Keratinocyte (primary cell): ENCODE results near the gene KXD1. TPM values are rescaled to one million over a fixed set of nuclear protein-coding genes. Genes with fewer than 3 reads are reported as not detected.

ENCODE experiments used
- DNase-seq: peaks from one replicate; pipeline ENCODE4 v3.0.0-alpha.2; 2011; ENCODE audit warnings: low read depth, missing footprints, low spot score
- FAIRE-seq: peaks from 2 replicates; lab custom pipeline; 2011; peaks lifted over from hg19 to GRCh38; lab: Jason Lieb, UNC
- H2AFZ ChIP-seq: 2 replicates; pipeline ENCODE4 v1.6.0; 2012; ENCODE audit warnings: low read length, control low read depth, inconsistent platforms; ENCODE audit not compliant: control insufficient read depth
- H3K27ac ChIP-seq: 2 replicates; pipeline ENCODE4 v1.5.1; 2011; ENCODE audit warnings: low read length; ENCODE audit not compliant: control insufficient read depth, insufficient read depth
- H3K27me3 ChIP-seq: 3 replicates; pipeline ENCODE4 v1.6.0; 2011; ENCODE audit warnings: low read length; ENCODE audit not compliant: control insufficient read depth, insufficient read depth; ENCODE audit errors: extremely low read depth
- H3K36me3 ChIP-seq, 2 experiments: 2 replicates in 1 of 2; 3 replicates in 1 of 2; pipeline ENCODE4 v1.5.1; 2011; ENCODE audit warnings: low read length in 2 of 2, mild to moderate bottlenecking in 1 of 2; ENCODE audit not compliant: control insufficient read depth in 2 of 2, insufficient read depth in 2 of 2; ENCODE audit errors: extremely low read depth in 1 of 2
- H3K4me1 ChIP-seq: 3 replicates; pipeline ENCODE4 v1.5.1; 2011; ENCODE audit warnings: low read length; ENCODE audit not compliant: control insufficient read depth, insufficient read depth; ENCODE audit errors: extremely low read depth
- H3K4me2 ChIP-seq: 3 replicates; pipeline ENCODE4 v1.6.0; 2011; ENCODE audit warnings: low read depth, low read length; ENCODE audit not compliant: control insufficient read depth, insufficient read depth; ENCODE audit errors: extremely low read depth
- H3K4me3 ChIP-seq, 3 experiments: fragments of 200-600 bp in 1 of 3; sonication (generic) in 1 of 3; 2 replicates in 2 of 3; 3 replicates in 1 of 3; pipeline ENCODE4 v1.5.1; 2011 to 2016; ENCODE audit warnings: low read length in 3 of 3, mild to moderate bottlenecking in 3 of 3, control low read depth in 2 of 3, inconsistent platforms in 1 of 3, low read depth in 1 of 3, mixed read lengths in 1 of 3, mixed run types in 1 of 3, moderate library complexity in 1 of 3; ENCODE audit not compliant: control insufficient read depth in 2 of 3, insufficient read depth in 2 of 3; ENCODE audit errors: extremely low read depth in 1 of 3
- H3K79me2 ChIP-seq: 2 replicates; pipeline ENCODE4 v1.6.0; 2012; ENCODE audit warnings: low read length; ENCODE audit not compliant: control insufficient read depth, insufficient read depth
- H3K9ac ChIP-seq: 3 replicates; pipeline ENCODE4 v1.6.0; 2011; ENCODE audit warnings: low read length; ENCODE audit not compliant: control insufficient read depth, insufficient read depth; ENCODE audit errors: extremely low read depth
- H3K9me1 ChIP-seq: 3 replicates; pipeline ENCODE4 v1.6.0; 2011; ENCODE audit warnings: low read length; ENCODE audit not compliant: control insufficient read depth, insufficient read depth; ENCODE audit errors: extremely low read depth
- H3K9me3 ChIP-seq: 2 replicates; pipeline ENCODE4 v1.5.1; 2012; ENCODE audit warnings: low read depth, low read length; ENCODE audit not compliant: control insufficient read depth
- H4K20me1 ChIP-seq: 3 replicates; pipeline ENCODE4 v1.6.0; 2011; ENCODE audit warnings: low read length; ENCODE audit not compliant: control insufficient read depth, insufficient read depth; ENCODE audit errors: extremely low read depth
- EZH2 ChIP-seq: IDR thresholded peaks from one replicate; pipeline ENCODE4 v1.6.1; 2012; ENCODE audit warnings: inconsistent platforms, mild to moderate bottlenecking, low read length, moderate library complexity
- dilution Hi-C: fragments of 300-500 bp; cut with MboI; formaldehyde crosslinking; loops from one replicate; pipeline ENCODE4 v1.7.0; 2020; ENCODE audit warnings: low sequenced_read_pairs; ENCODE audit not compliant: extremely low pct_ligation_motif_present
- polyA plus RNA-seq, 5 experiments: library from polyadenylated mRNA; depleted of rRNA in 3 of 5; stranded (reverse) in 3 of 5; stranded (forward) in 1 of 5; unstranded in 1 of 5; fragments of >200 nt; gene quantifications; 1 replicate in 1 of 5; 2 replicates in 3 of 5; 3 replicates in 1 of 5; pipeline versions ENCODE4 v1.2.1 to v1.2.3, GENCODE V29; 2011 to 2012; ENCODE audit warnings: missing spikeins in 2 of 5, low read depth in 1 of 5, low replicate concordance in 1 of 5
- TF ChIP-seq, protein P1 (sequence below), 3 experiments: IDR thresholded peaks in 1 of 3; conservative IDR thresholded peaks in 1 of 3; optimal IDR thresholded peaks in 1 of 3; 2 replicates in 2 of 3; 3 replicates in 1 of 3; pipeline versions ENCODE3 to v1.5.1; 2011; ENCODE audit warnings: low read length in 3 of 3, mild to moderate bottlenecking in 3 of 3, moderate library complexity in 2 of 3, control low read depth in 1 of 3, inconsistent platforms in 1 of 3; ENCODE audit not compliant: insufficient read depth in 2 of 3; ENCODE audit errors: extremely low read depth in 1 of 3

The KXD1 gene
- polyA plus RNA-seq, 1 donor (not counting 4 experiments of a cell fraction or from before 2014, with no cell fraction given): 94.6 TPM

GRCh38 chr19:18596752-18597157 is 39.1 kb downstream of the KXD1 start:
- DNase-seq: no peak

GRCh38 chr19:18597809-18598660 is 40.4 kb downstream of the KXD1 start:
- FAIRE-seq: no peak
- dilution Hi-C loops: no loop called here
- no peak for TF ChIP-seq EZH2
- TF ChIP-seq, protein P1, sequence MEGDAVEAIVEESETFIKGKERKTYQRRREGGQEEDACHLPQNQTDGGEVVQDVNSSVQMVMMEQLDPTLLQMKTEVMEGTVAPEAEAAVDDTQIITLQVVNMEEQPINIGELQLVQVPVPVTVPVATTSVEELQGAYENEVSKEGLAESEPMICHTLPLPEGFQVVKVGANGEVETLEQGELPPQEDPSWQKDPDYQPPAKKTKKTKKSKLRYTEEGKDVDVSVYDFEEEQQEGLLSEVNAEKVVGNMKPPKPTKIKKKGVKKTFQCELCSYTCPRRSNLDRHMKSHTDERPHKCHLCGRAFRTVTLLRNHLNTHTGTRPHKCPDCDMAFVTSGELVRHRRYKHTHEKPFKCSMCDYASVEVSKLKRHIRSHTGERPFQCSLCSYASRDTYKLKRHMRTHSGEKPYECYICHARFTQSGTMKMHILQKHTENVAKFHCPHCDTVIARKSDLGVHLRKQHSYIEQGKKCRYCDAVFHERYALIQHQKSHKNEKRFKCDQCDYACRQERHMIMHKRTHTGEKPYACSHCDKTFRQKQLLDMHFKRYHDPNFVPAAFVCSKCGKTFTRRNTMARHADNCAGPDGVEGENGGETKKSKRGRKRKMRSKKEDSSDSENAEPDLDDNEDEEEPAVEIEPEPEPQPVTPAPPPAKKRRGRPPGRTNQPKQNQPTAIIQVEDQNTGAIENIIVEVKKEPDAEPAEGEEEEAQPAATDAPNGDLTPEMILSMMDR (optimal IDR thresholded peaks at IDR 0.05 in 1 of 3, IDR thresholded peaks at IDR 0.05 in 1 of 3, conservative IDR thresholded peaks at IDR 0.05 in 1 of 3; ENCODE audit: extremely low read depth in 1 of 3, insufficient read depth in 2 of 3, low read length in 3 of 3): no peak

More at GRCh38 chr19:18596752-18597157, 39.1 kb downstream of the KXD1 start:
- H4K20me1 ChIP-seq: no peaks in the 10 kb centered on the region
- H3K9ac ChIP-seq: no peak overlapping the region
- H3K4me3 ChIP-seq: no peak overlapping the region
- H3K9me3 ChIP-seq: no peaks in the 10 kb centered on the region
- H2AFZ ChIP-seq: no peak overlapping the region
- H3K4me2 ChIP-seq: no peak overlapping the region
- H3K36me3 ChIP-seq: no peaks in the 10 kb centered on the region
- dilution Hi-C loops: no loop called here
- no peaks in the 10 kb centered on the region for H3K27me3 ChIP-seq
- no peak overlapping the region for H3K27ac ChIP-seq
- H3K4me1 ChIP-seq: peaks cover 4% of the 10 kb centered on the region
- H3K9me1 ChIP-seq: no peaks in the 10 kb centered on the region
- TF ChIP-seq, protein P1 (optimal IDR thresholded peaks at IDR 0.05 in 1 of 3, IDR thresholded peaks at IDR 0.05 in 1 of 3, conservative IDR thresholded peaks at IDR 0.05 in 1 of 3; ENCODE audit: extremely low read depth in 1 of 3, insufficient read depth in 2 of 3, low read length in 3 of 3): no peak
- no peak for TF ChIP-seq EZH2
- FAIRE-seq: no peak
- no peaks in the 10 kb centered on the region for H3K79me2 ChIP-seq

More at GRCh38 chr19:18597809-18598660, 40.4 kb downstream of the KXD1 start:
- H3K4me2 ChIP-seq: no peak overlapping the region
- no peak overlapping the region for H2AFZ ChIP-seq
- no peaks in the 10 kb centered on the region for H4K20me1 ChIP-seq
- no peak for DNase-seq
- no peaks in the 10 kb centered on the region for H3K36me3 ChIP-seq
- H3K79me2 ChIP-seq: no peaks in the 10 kb centered on the region
- no peak overlapping the region for H3K4me3 ChIP-seq
- H3K9ac ChIP-seq: no peak overlapping the region
- H3K27ac ChIP-seq: no peak overlapping the region
- H3K9me1 ChIP-seq: no peaks in the 10 kb centered on the region
- H3K4me1 ChIP-seq: peaks cover 4% of the 10 kb centered on the region
- H3K27me3 ChIP-seq: no peaks in the 10 kb centered on the region
- H3K9me3 ChIP-seq: no peaks in the 10 kb centered on the region
